HEK293 (cell line): Measurements from ENCODE around the gene HOXB9.

Experiments
- CTCF ChIP-seq: fragments of 450-650 bp; formaldehyde crosslinking; IDR thresholded peaks from 2 replicates; pipeline ENCODE4 v1.5.1; 2016; ENCODE audit warnings: missing biosample characterization, missing genetic modification characterization
- GLI4 ChIP-seq: fragments of 450-650 bp; formaldehyde crosslinking; IDR thresholded peaks from 2 replicates; pipeline ENCODE4 v1.5.1; 2016; ENCODE audit warnings: missing biosample characterization, missing genetic modification characterization
- HOXA7 ChIP-seq: sonication (generic); formaldehyde crosslinking; IDR thresholded peaks from 2 replicates; pipeline ENCODE4 v1.8.1; 2022; ENCODE audit warnings: missing genetic modification reagents, borderline replicate concordance
- KLF9 ChIP-seq: fragments of 450-650 bp; formaldehyde crosslinking; IDR thresholded peaks from 2 replicates; pipeline ENCODE4 v1.5.1; 2016; ENCODE audit warnings: missing biosample characterization, missing genetic modification characterization, low read depth
- REST ChIP-seq: fragments of 450-650 bp; formaldehyde crosslinking; IDR thresholded peaks from 2 replicates; pipeline ENCODE4 v1.5.1; 2016; ENCODE audit warnings: missing biosample characterization, missing genetic modification characterization
- TRIM28 ChIP-seq: IDR thresholded peaks from 2 replicates; pipeline ENCODE4 v1.6.1; 2011; ENCODE audit warnings: low read length, control low read depth, borderline replicate concordance
- ZNF114 ChIP-seq: fragments of 450-650 bp; formaldehyde crosslinking; IDR thresholded peaks from 2 replicates; pipeline ENCODE4 v1.5.0; 2017; ENCODE audit warnings: missing biosample characterization, missing genetic modification characterization
- ZNF138 ChIP-seq: fragments of 450-650 bp; formaldehyde crosslinking; IDR thresholded peaks from 2 replicates; pipeline ENCODE4 v1.5.1; 2016; ENCODE audit warnings: missing biosample characterization, missing genetic modification characterization, borderline replicate concordance
- ZNF174 ChIP-seq: fragments of 450-650 bp; formaldehyde crosslinking; IDR thresholded peaks from 2 replicates; pipeline ENCODE4 v1.5.0; 2017; ENCODE audit warnings: missing biosample characterization, mild to moderate bottlenecking, missing genetic modification characterization
- ZNF26 ChIP-seq: fragments of 450-650 bp; formaldehyde crosslinking; IDR thresholded peaks from 2 replicates; pipeline ENCODE4 v1.5.1; 2016; ENCODE audit warnings: missing biosample characterization, missing genetic modification characterization
- ZNF398 ChIP-seq: fragments of 450-650 bp; formaldehyde crosslinking; IDR thresholded peaks from 2 replicates; pipeline ENCODE4 v1.5.1; 2017; ENCODE audit warnings: missing biosample characterization, missing genetic modification characterization
- ZNF555 ChIP-seq: fragments of 450-650 bp; formaldehyde crosslinking; conservative IDR thresholded peaks from 2 replicates; pipeline ENCODE4 v1.5.1; 2017; ENCODE audit warnings: missing biosample characterization, mild to moderate bottlenecking, missing genetic modification characterization, inconsistent platforms
- ZNF670 ChIP-seq: fragments of 450-650 bp; formaldehyde crosslinking; IDR thresholded peaks from 2 replicates; pipeline ENCODE4 v1.5.1; 2016; ENCODE audit warnings: missing biosample characterization, missing genetic modification characterization, low read depth
- ZNF792 ChIP-seq: fragments of 450-650 bp; formaldehyde crosslinking; IDR thresholded peaks from 2 replicates; pipeline ENCODE4 v1.5.1; 2016; ENCODE audit warnings: missing biosample characterization, missing genetic modification characterization

- TF ChIP-seq REST (tag by site-specific recombination) (no peak), ZNF398 (tag by site-specific recombination) (no peak), KLF9 (tag by site-specific recombination) (no peak), ZNF138 (tag by site-specific recombination) (no peak), HOXA7 (CRISPR knock-in tag) (no peak), GLI4 (no peak), ZNF792 (tag by site-specific recombination) (no peak), CTCF (no peak), ZNF174 (no peak), ZNF670 (tag by site-specific recombination) (no peak), ZNF555 (tag by site-specific recombination) (no peak), TRIM28 (no peak), ZNF114 (tag by site-specific recombination) (no peak), ZNF26 (tag by site-specific recombination) (no peak)
Measured at GRCh38 chr17:48575673-48576478, 50.3 kb downstream of the HOXB9 start.
